NCI-H2107 (cell line): Measurements from ENCODE around the gene AFF1.
"Not testable (repeated sequence)": the region's sequence is repeated elsewhere in the genome, so short reads cannot be mapped to it uniquely, and the experiment has no call there.

Experiments used
- DNase-seq: peaks from one replicate; lab custom pipeline; 2025; lab: John Stamatoyannopoulos, UW

The AFF1 gene

GRCh38 chr4:87055311-87055710 lies 120.5 kb downstream of the AFF1 start:
- no peak for DNase-seq

- no peak for DNase-seq
Observed at GRCh38 chr4:87056881-87057280, 122.1 kb downstream of the AFF1 start.

- no peak for DNase-seq
Observed at GRCh38 chr4:87057835-87058355, 123.1 kb downstream of the AFF1 start.

- no peak for DNase-seq
Observed at GRCh38 chr4:87058356-87059073, 123.7 kb downstream of the AFF1 start.

GRCh38 chr4:87060957-87061356 lies 126.1 kb downstream of the AFF1 start:
- peak; percentile 3 for DNase-seq

GRCh38 chr4:87065021-87065420 lies 130.2 kb downstream of the AFF1 start:
- no peak for DNase-seq

- DNase-seq = no peak
Observed at GRCh38 chr4:87066403-87067123, 131.8 kb downstream of the AFF1 start.

GRCh38 chr4:87067124-87067885 lies 132.5 kb downstream of the AFF1 start:
- DNase-seq = no peak

- DNase-seq = peak; percentile 50
Observed at GRCh38 chr4:87068583-87069021, 133.8 kb downstream of the AFF1 start.

GRCh38 chr4:87069037-87069742 lies 134.4 kb downstream of the AFF1 start:
- peak; percentile 4 for DNase-seq

GRCh38 chr4:87071401-87071800 lies 136.6 kb downstream of the AFF1 start:
- no peak for DNase-seq

GRCh38 chr4:87072545-87072944 lies 137.7 kb downstream of the AFF1 start:
- DNase-seq = not testable (repeated sequence)

- no peak for DNase-seq
Observed at GRCh38 chr4:87073199-87074120, 138.6 kb downstream of the AFF1 start.

- DNase-seq = no peak
Observed at GRCh38 chr4:87074121-87074488, 139.3 kb downstream of the AFF1 start.

GRCh38 chr4:87075876-87076275 lies 141.1 kb downstream of the AFF1 start:
- no peak for DNase-seq

GRCh38 chr4:87076690-87077358 lies 142.0 kb downstream of the AFF1 start:
- no peak for DNase-seq

GRCh38 chr4:87077914-87078585 lies 143.2 kb downstream of the AFF1 start:
- DNase-seq = no peak

GRCh38 chr4:87078987-87079486 lies 144.2 kb downstream of the AFF1 start:
- no peak for DNase-seq

- no peak for DNase-seq
Observed at GRCh38 chr4:87079967-87080366, 145.2 kb downstream of the AFF1 start.
